Panc1 (cell line): ENCODE data around the gene SMAD3. TPM values are rescaled to one million over a fixed set of nuclear protein-coding genes. Genes with fewer than 3 reads are reported as not detected.

ENCODE experiments used
- ATAC-seq: fragments of 200-7000 bp; cut with Tn5 transposase; 2 replicates; pipeline ENCODE4 v1.9.1; 2020; ENCODE audit warnings: mild to moderate bottlenecking, moderate library complexity
- BruUV-seq: library from RNA; stranded (reverse); fragments of 400-500 nt; replicated peaks from 2 replicates; lab custom pipeline; 2021; lab: Mats Ljungman, UMichigan
- CTCF ChIA-PET: fragments of 300-600 bp; sonication (Branson Sonifier 250); formaldehyde crosslinking; loops from one replicate; lab custom pipeline; 2022; ENCODE audit warnings: antibody characterized with exemption; lab: Charles Lee
- POLR2A ChIA-PET: fragments of 300-600 bp; sonication (Branson Sonifier 250); formaldehyde crosslinking; loops from one replicate; lab custom pipeline; 2022; ENCODE audit warnings: antibody characterized with exemption; lab: Charles Lee
- DNase-seq: peaks from one replicate; pipeline ENCODE4 v3.0.0-alpha.2; 2010; ENCODE audit warnings: low read depth, low spot score
- H3K27ac ChIP-seq: 2 replicates; pipeline ENCODE4 v1.5.1; 2011; ENCODE audit warnings: mild to moderate bottlenecking, low read length, inconsistent platforms
- H3K27me3 ChIP-seq: fragments of 200-500 bp; sonication (Bioruptor generic); 2 replicates; pipeline ENCODE4 v1.6.0; 2014; ENCODE audit warnings: low read length, inconsistent platforms; ENCODE audit not compliant: control insufficient read depth, insufficient read depth
- H3K36me3 ChIP-seq: fragments of 200-500 bp; sonication (Bioruptor generic); 2 replicates; pipeline ENCODE4 v1.5.1; 2014; ENCODE audit warnings: inconsistent platforms, mild to moderate bottlenecking, low read length, moderate library complexity; ENCODE audit not compliant: control insufficient read depth, insufficient read depth
- H3K4me1 ChIP-seq: 2 replicates; pipeline ENCODE4 v1.5.1; 2011; ENCODE audit warnings: inconsistent platforms, mild to moderate bottlenecking, low read length, moderate library complexity; ENCODE audit not compliant: control insufficient read depth, insufficient read depth
- H3K4me3 ChIP-seq, 2 experiments: 2 replicates each; pipeline ENCODE4 v1.5.1; 2011 to 2012; ENCODE audit warnings: low read depth in 2 of 2, low read length in 2 of 2, mild to moderate bottlenecking in 2 of 2, inconsistent platforms in 1 of 2, moderate library complexity in 1 of 2
- H3K9me3 ChIP-seq: fragments of 200-500 bp; sonication (Bioruptor generic); 2 replicates; pipeline ENCODE4 v1.5.1; 2014; ENCODE audit warnings: low read depth, mild to moderate bottlenecking, inconsistent platforms, low read length, moderate library complexity; ENCODE audit not compliant: control insufficient read depth, insufficient read depth
- POLR2AphosphoS5 ChIP-seq: IDR thresholded peaks from 2 replicates; pipeline ENCODE4 v1.6.1; 2012; ENCODE audit warnings: mild to moderate bottlenecking, low read depth, low read length, moderate library complexity
- REST ChIP-seq, 2 experiments: IDR thresholded peaks; 2 replicates each; pipeline ENCODE4 v1.6.1; 2011 to 2012; ENCODE audit warnings: low read depth in 2 of 2, control low read depth in 1 of 2, low read length in 1 of 2, mild to moderate bottlenecking in 1 of 2, moderate library complexity in 1 of 2; ENCODE audit not compliant: insufficient read depth in 1 of 2
- SIN3A ChIP-seq: IDR thresholded peaks from 2 replicates; pipeline ENCODE4 v1.6.1; 2012; ENCODE audit warnings: low read depth, mild to moderate bottlenecking, low read length, moderate library complexity, borderline replicate concordance; ENCODE audit not compliant: insufficient read depth
- TCF7L2 ChIP-seq: IDR thresholded peaks from 2 replicates; pipeline ENCODE4 v1.6.1; 2011; ENCODE audit warnings: mild to moderate bottlenecking, low read depth, low read length, inconsistent platforms
- in situ Hi-C: cut with HindIII; loops from 2 replicates; pipeline ENCODE4 v1.10.0; 2016; ENCODE audit warnings: low sequenced_read_pairs, low pct_unique_long_range_greater_than_20kb
- intact Hi-C: fragments of 100-400 bp; cut with micrococcal nuclease; formaldehyde crosslinking; loops from one replicate; pipeline ENCODE4 v1.10.0; 2022; ENCODE audit not compliant: unreplicated experiment
- total RNA-seq: library from RNA; stranded (reverse); gene quantifications from one replicate; pipeline ENCODE4 v1.2.1, GENCODE V29; 2021; ENCODE audit not compliant: unreplicated experiment
- TF ChIP-seq, protein P1 (sequence below): fragments of 450-650 bp; IDR thresholded peaks from 2 replicates; pipeline ENCODE4 v1.5.1; 2017; ENCODE audit warnings: mild to moderate bottlenecking

SMAD3 gene
- total RNA-seq, 1 experiment from 2014 or later = 394 TPM

DNA sequence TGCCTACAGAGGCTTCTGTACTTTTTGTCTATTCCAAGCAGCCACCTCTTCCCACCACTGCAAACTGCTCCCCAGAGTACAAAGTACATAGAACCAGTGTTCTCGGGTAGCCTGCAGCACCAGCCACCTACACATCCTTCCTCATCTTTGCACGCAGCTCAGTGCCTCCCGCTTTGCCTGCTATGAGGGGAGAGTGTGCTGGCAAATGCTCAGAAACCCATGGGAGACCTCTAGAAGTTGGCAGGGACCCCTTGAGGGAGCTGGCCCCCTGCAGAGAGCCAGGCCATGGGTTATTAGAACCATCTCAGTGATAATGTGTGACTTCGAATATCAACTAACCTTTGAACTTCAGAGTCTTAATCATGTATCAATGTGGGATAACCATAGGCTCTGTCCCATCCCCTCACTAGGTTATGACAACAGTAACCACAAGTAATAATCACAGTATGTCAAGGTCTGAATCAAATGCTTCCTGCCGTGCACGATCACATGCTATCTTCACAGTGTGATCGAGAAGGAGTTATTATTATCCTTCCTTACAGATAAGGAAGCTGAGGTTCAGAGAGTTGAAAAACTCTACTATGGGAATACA is 22.8 kb upstream of the SMAD3 start:
- DNase-seq = no peak
- Histone ChIP-seq H3K9me3 (no peaks in the 10 kb centered on the region), H3K36me3 (no peaks in the 10 kb centered on the region), H3K4me3 (no peak overlapping the region), H3K27me3 (no peaks in the 10 kb centered on the region), H3K4me1 (peaks cover 26% of the 10 kb centered on the region), H3K27ac (no peak overlapping the region)
- ATAC-seq = peak; percentile 63
- ChIA-PET POLR2A (interaction anchor here (0.5 to 0.6 kb wide), 3 partner anchors 17 to 436 kb away, joined by 3 read pairs; no protein-coding TSS in a partner anchor), CTCF (interaction anchor here (0.5 to 0.7 kb wide), 4 partner anchors 18 to 189 kb away, joined by 3 to 4 read pairs (median 3); no protein-coding TSS in a partner anchor)
- BruUV-seq = no TSS peak
- intact Hi-C loops (no loop called here), in situ Hi-C loops (no loop called here)
- TF ChIP-seq REST (IDR thresholded peaks at IDR 0.05; ENCODE audit: insufficient read depth in 1 of 2, low read depth in 2 of 2, low read length in 1 of 2) (no peak), SIN3A (no peak), POLR2AphosphoS5 (no peak), TCF7L2 (no peak)
- TF ChIP-seq, protein P1, sequence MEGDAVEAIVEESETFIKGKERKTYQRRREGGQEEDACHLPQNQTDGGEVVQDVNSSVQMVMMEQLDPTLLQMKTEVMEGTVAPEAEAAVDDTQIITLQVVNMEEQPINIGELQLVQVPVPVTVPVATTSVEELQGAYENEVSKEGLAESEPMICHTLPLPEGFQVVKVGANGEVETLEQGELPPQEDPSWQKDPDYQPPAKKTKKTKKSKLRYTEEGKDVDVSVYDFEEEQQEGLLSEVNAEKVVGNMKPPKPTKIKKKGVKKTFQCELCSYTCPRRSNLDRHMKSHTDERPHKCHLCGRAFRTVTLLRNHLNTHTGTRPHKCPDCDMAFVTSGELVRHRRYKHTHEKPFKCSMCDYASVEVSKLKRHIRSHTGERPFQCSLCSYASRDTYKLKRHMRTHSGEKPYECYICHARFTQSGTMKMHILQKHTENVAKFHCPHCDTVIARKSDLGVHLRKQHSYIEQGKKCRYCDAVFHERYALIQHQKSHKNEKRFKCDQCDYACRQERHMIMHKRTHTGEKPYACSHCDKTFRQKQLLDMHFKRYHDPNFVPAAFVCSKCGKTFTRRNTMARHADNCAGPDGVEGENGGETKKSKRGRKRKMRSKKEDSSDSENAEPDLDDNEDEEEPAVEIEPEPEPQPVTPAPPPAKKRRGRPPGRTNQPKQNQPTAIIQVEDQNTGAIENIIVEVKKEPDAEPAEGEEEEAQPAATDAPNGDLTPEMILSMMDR = no peak

DNA sequence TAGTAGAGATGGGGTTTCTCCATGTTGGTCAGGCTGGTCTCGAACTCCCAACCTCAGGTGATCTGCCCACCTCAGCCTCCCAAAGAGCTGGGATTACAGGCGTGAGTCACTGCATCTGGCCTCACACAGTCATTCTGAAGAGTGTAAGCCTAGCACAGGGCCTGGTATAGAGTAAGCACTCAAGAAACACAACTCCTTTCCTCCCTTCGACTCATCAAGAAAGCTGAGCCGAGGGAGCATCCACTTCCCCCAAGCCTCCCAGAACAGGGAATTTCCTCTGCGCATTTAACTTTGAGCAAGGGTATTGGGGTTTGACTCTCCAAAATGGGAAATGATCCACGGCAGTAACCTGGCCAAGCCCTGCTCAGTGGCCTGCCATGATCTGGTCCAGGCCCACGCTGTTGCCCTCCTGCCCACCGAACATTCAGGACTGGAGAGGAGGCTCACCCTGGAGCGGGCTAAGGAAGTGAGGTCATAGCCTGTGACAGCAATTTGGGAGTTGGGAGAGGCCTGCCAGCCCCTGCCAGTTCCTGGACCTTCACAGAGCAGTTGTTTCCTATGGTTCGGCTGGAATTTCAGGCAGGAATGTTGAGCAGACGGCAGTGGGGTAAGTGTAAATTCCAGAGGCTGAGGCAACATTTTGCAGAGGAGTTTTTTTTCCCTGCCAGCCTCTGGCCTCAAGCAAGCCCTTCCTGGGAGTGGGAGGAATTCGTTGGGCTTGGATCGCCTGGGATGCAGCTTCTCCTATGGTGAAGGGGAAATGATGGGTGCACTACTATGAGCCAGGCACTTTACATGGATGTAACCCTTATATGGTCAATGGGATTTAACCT is 21.2 kb upstream of the SMAD3 start:
- ATAC-seq (peak; percentile 49), DNase-seq (no peak)
- TF ChIP-seq SIN3A (no peak), POLR2AphosphoS5 (no peak; the same call in 1 of the 2 replicates)
- TF ChIP-seq, protein P1 = no peak
- ChIA-PET POLR2A (no interaction called here), CTCF (interaction anchor here (0.6 to 0.7 kb wide), 2 partner anchors 33 to 120 kb away, joined by 3 to 5 read pairs; no protein-coding TSS in a partner anchor)
- Histone ChIP-seq H3K4me1 (peaks cover 40% of the 10 kb centered on the region), H3K4me3 (no peak overlapping the region), H3K9me3 (no peaks in the 10 kb centered on the region), H3K36me3 (no peaks in the 10 kb centered on the region), H3K27me3 (no peaks in the 10 kb centered on the region), H3K27ac (no peak overlapping the region)
- BruUV-seq = no TSS peak
- intact Hi-C loops (no loop called here), in situ Hi-C loops (no loop called here)
